CD4-positive, CD25-positive, alpha-beta regulatory T cell (primary cell): ENCODE results near the gene ICAM1. TPM values are rescaled to one million over a fixed set of nuclear protein-coding genes. Genes with fewer than 3 reads are reported as not detected.

Experiments
- ATAC-seq, 2 donors: fragments of 150-1000 bp; cut with Tn5 transposase; one replicate each; pipeline ENCODE4 v1.10.0; 2021; ENCODE audit warnings: low read depth in 2 of 2, moderate number of reproducible peaks in 2 of 2, moderate library complexity in 1 of 2
- DNase-seq, 3 donors: peaks; one replicate each; pipeline versions ENCODE4 v3.0.0 to v3.0.0-alpha.2; 2012 to 2022; ENCODE audit warnings: mixed read lengths in 1 of 3
- H3K27ac ChIP-seq: one replicate; pipeline ENCODE4 v1.7.0; 2013; ENCODE audit warnings: mild to moderate bottlenecking, low read length; ENCODE audit not compliant: insufficient read depth, poor library complexity, severe bottlenecking
- H3K27me3 ChIP-seq: one replicate; pipeline ENCODE4 v1.7.0; 2013; ENCODE audit warnings: low read length; ENCODE audit not compliant: control insufficient read depth, insufficient read depth
- H3K36me3 ChIP-seq: one replicate; pipeline ENCODE4 v1.7.0; 2013; ENCODE audit warnings: mild to moderate bottlenecking, low read length, moderate library complexity; ENCODE audit not compliant: control insufficient read depth, insufficient read depth
- H3K4me1 ChIP-seq: 2 replicates; pipeline ENCODE4 v1.7.0; 2013; ENCODE audit warnings: mild to moderate bottlenecking, low read length; ENCODE audit not compliant: insufficient read depth, control insufficient read depth, poor library complexity, severe bottlenecking
- H3K4me3 ChIP-seq: one replicate; pipeline ENCODE4 v1.7.0; 2013; ENCODE audit warnings: low read depth, mild to moderate bottlenecking, low read length, moderate library complexity
- H3K9me3 ChIP-seq, 2 experiments: 1 replicate in 1 of 2; 2 replicates in 1 of 2; pipeline ENCODE4 v1.7.0; 2013; ENCODE audit warnings: low read length in 2 of 2, mild to moderate bottlenecking in 1 of 2, moderate library complexity in 1 of 2; ENCODE audit not compliant: control insufficient read depth in 2 of 2
- H3K27ac Mint-ChIP-seq, 3 donors: one replicate each; pipeline ENCODE4 v1.8.0; 2020 to 2022; ENCODE audit warnings: mild to moderate bottlenecking in 3 of 3, mixed read lengths in 3 of 3, moderate library complexity in 2 of 3
- H3K27me3 Mint-ChIP-seq: one replicate; pipeline ENCODE4 v1.8.0; 2022; ENCODE audit warnings: mild to moderate bottlenecking, mixed read lengths
- H3K36me3 Mint-ChIP-seq: one replicate; pipeline ENCODE4 v1.8.0; 2020; ENCODE audit warnings: mixed read lengths
- H3K4me1 Mint-ChIP-seq, 4 donors: one replicate each; pipeline ENCODE4 v1.8.0; 2020 to 2022; ENCODE audit warnings: mixed read lengths in 4 of 4, mild to moderate bottlenecking in 1 of 4
- H3K4me3 Mint-ChIP-seq, 4 donors: one replicate each; pipeline ENCODE4 v1.8.0; 2020 to 2022; ENCODE audit warnings: mild to moderate bottlenecking in 4 of 4, mixed read lengths in 4 of 4, moderate library complexity in 3 of 4
- H3K9me3 Mint-ChIP-seq, 7 donors: one replicate each; pipeline ENCODE4 v1.8.0; 2020 to 2022; ENCODE audit warnings: mixed read lengths in 7 of 7, mild to moderate bottlenecking in 3 of 7, moderate library complexity in 2 of 7
- polyA plus RNA-seq, 4 donors: library from polyadenylated mRNA; unstranded; fragments of 300-500 nt; fragmentation: Illumina TruSeq; gene quantifications; one replicate each; pipeline ENCODE4 v1.2.3, GENCODE V29; 2021
- total RNA-seq: library from RNA; stranded (reverse); gene quantifications from one replicate; pipeline ENCODE4 v1.2.3, GENCODE V29; 2022

ICAM1 gene
- total and polyA plus RNA-seq, 5 donors from 2014 or later = 4.8 to 13.7 (median 7.8) TPM

- H3K4me1 ChIP-seq = peaks cover 5% of the 10 kb centered on the region
- Mint-ChIP-seq H3K4me3 (no peak overlapping the region), H3K36me3 (peaks cover 3% of the 10 kb centered on the region), H3K4me1 (peaks cover 0 to 15% (median 5%) of the 10 kb centered on the region in 4 donors), H3K27me3 (no peaks in the 10 kb centered on the region), H3K27ac (no peak overlapping the region), H3K9me3 (no peaks in the 10 kb centered on the region)
- no peaks in the 10 kb centered on the region for H3K27me3 ChIP-seq
- no peak for DNase-seq
- no peaks in the 10 kb centered on the region for H3K36me3 ChIP-seq
- H3K27ac ChIP-seq = no peak overlapping the region
- no peaks in the 10 kb centered on the region for H3K9me3 ChIP-seq
- ATAC-seq = no peak
- no peak overlapping the region for H3K4me3 ChIP-seq
Observed at GRCh38 chr19:10246511-10246910, 24.4 kb upstream of the ICAM1 start.

- Mint-ChIP-seq H3K27me3 (no peaks in the 10 kb centered on the region), H3K9me3 (peaks cover 0 to 1% (median 0%) of the 10 kb centered on the region in 7 donors), H3K4me3 (peak within 1 kb of the TSS; percentile 97 to 100 (median 98)), H3K4me1 (peaks cover 3 to 32% (median 16%) of the 10 kb centered on the region in 4 donors), H3K27ac (peak within 1 kb of the TSS; percentile 83 to 99 (median 98)), H3K36me3 (peaks cover 14% of the 10 kb centered on the region)
- Histone ChIP-seq H3K4me1 (peaks cover 16% of the 10 kb centered on the region), H3K27ac (peak within 1 kb of the TSS; percentile 73), H3K4me3 (peak within 1 kb of the TSS; percentile 86), H3K9me3 (no peaks in the 10 kb centered on the region), H3K36me3 (peaks cover 21% of the 10 kb centered on the region), H3K27me3 (no peaks in the 10 kb centered on the region)
- ATAC-seq (peak; percentile 97 to 98), DNase-seq (peak; percentile 95 to 99 (median 97))
Observed at GRCh38 chr19:10251792-10252694, 18.9 kb upstream of the ICAM1 start, which contains the start of gene MRPL4. MRPL4 (plus strand) TSS chr19:10252214; CDS start chr19:10252254, 40 bp downstream.

- Mint-ChIP-seq H3K4me1 (peaks cover 3 to 36% (median 19%) of the 10 kb centered on the region in 4 donors), H3K4me3 (peak overlapping the region; percentile 97 to 100 (median 98)), H3K36me3 (peaks cover 21% of the 10 kb centered on the region), H3K27me3 (no peaks in the 10 kb centered on the region), H3K9me3 (peaks cover 0 to 1% (median 0%) of the 10 kb centered on the region in 7 donors), H3K27ac (peak overlapping the region in 2 of 3 donors; percentile 98 to 99)
- Histone ChIP-seq H3K27me3 (no peaks in the 10 kb centered on the region), H3K4me1 (peaks cover 16% of the 10 kb centered on the region), H3K36me3 (peaks cover 27% of the 10 kb centered on the region), H3K27ac (peak overlapping the region; percentile 73), H3K4me3 (peak overlapping the region; percentile 86), H3K9me3 (no peaks in the 10 kb centered on the region)
- no peak for DNase-seq
- ATAC-seq = no peak
Observed at GRCh38 chr19:10252707-10253106, 18.2 kb upstream of the ICAM1 start.

- Histone ChIP-seq H3K27me3 (no peaks in the 10 kb centered on the region), H3K4me3 (no peak overlapping the region), H3K36me3 (peaks cover 35% of the 10 kb centered on the region), H3K9me3 (no peaks in the 10 kb centered on the region), H3K27ac (no peak overlapping the region), H3K4me1 (peaks cover 23% of the 10 kb centered on the region)
- H3K27me3 Mint-ChIP-seq = no peaks in the 10 kb centered on the region
- H3K4me3 Mint-ChIP-seq = peak overlapping the region in 3 of 4 donors; percentile 22 to 97 (median 54)
- peaks cover 3 to 43% (median 23%) of the 10 kb centered on the region in 4 donors for H3K4me1 Mint-ChIP-seq
- ATAC-seq (no peak), DNase-seq (no peak)
- H3K9me3 Mint-ChIP-seq = peaks cover 0 to 1% (median 0%) of the 10 kb centered on the region in 7 donors
- peaks cover 26% of the 10 kb centered on the region for H3K36me3 Mint-ChIP-seq
- H3K27ac Mint-ChIP-seq = peak overlapping the region in 1 of 3 donors; percentile 85
Observed at GRCh38 chr19:10254244-10254643, 16.7 kb upstream of the ICAM1 start.

- peaks cover 0 to 1% (median 0%) of the 10 kb centered on the region in 7 donors for H3K9me3 Mint-ChIP-seq
- Histone ChIP-seq H3K9me3 (no peaks in the 10 kb centered on the region), H3K27me3 (no peaks in the 10 kb centered on the region), H3K27ac (no peak overlapping the region), H3K4me1 (peaks cover 29% of the 10 kb centered on the region), H3K36me3 (peaks cover 35% of the 10 kb centered on the region), H3K4me3 (no peak overlapping the region)
- no peaks in the 10 kb centered on the region for H3K27me3 Mint-ChIP-seq
- H3K4me3 Mint-ChIP-seq = peak overlapping the region in 3 of 4 donors; percentile 54 to 97 (median 76)
- peaks cover 5 to 47% (median 26%) of the 10 kb centered on the region in 4 donors for H3K4me1 Mint-ChIP-seq
- ATAC-seq (no peak), DNase-seq (no peak)
- peaks cover 31% of the 10 kb centered on the region for H3K36me3 Mint-ChIP-seq
- peak overlapping the region in 1 of 3 donors; percentile 53 for H3K27ac Mint-ChIP-seq
Observed at GRCh38 chr19:10255358-10255757, 15.6 kb upstream of the ICAM1 start.

GRCh38 chr19:10256551-10256950, 14.4 kb upstream of the ICAM1 start:
- H3K27ac ChIP-seq = no peak overlapping the region
- Mint-ChIP-seq H3K36me3 (peaks cover 31% of the 10 kb centered on the region), H3K4me3 (peak overlapping the region in 1 of 4 donors; percentile 86), H3K27me3 (no peaks in the 10 kb centered on the region), H3K4me1 (peaks cover 5 to 44% (median 26%) of the 10 kb centered on the region in 4 donors), H3K27ac (no peak overlapping the region), H3K9me3 (peaks cover 0 to 1% (median 0%) of the 10 kb centered on the region in 7 donors)
- H3K4me1 ChIP-seq = peaks cover 35% of the 10 kb centered on the region
- H3K36me3 ChIP-seq = peaks cover 35% of the 10 kb centered on the region
- no peaks in the 10 kb centered on the region for H3K27me3 ChIP-seq
- H3K4me3 ChIP-seq = no peak overlapping the region
- DNase-seq (no peak), ATAC-seq (no peak)
- no peaks in the 10 kb centered on the region for H3K9me3 ChIP-seq

- DNase-seq (no peak), ATAC-seq (no peak)
- Mint-ChIP-seq H3K27me3 (no peaks in the 10 kb centered on the region), H3K9me3 (peaks cover 0 to 1% (median 0%) of the 10 kb centered on the region in 7 donors), H3K27ac (peak overlapping the region in 2 of 3 donors; percentile 6 to 54), H3K4me3 (peak overlapping the region in 3 of 4 donors; percentile 38 to 86 (median 78)), H3K4me1 (peaks cover 2 to 39% (median 22%) of the 10 kb centered on the region in 4 donors), H3K36me3 (peaks cover 27% of the 10 kb centered on the region)
- Histone ChIP-seq H3K9me3 (no peaks in the 10 kb centered on the region), H3K36me3 (peaks cover 35% of the 10 kb centered on the region), H3K4me3 (no peak overlapping the region), H3K27ac (no peak overlapping the region), H3K4me1 (peaks cover 33% of the 10 kb centered on the region), H3K27me3 (no peaks in the 10 kb centered on the region)
Observed at GRCh38 chr19:10256970-10257615, 13.8 kb upstream of the ICAM1 start.
